Ishikawa (cell line): ENCODE results near the gene ARHGAP33.

Experiments used
- CEBPB ChIP-seq: IDR thresholded peaks from 2 replicates; pipeline ENCODE4 v1.6.1; 2012
- CREB1 ChIP-seq: IDR thresholded peaks from 2 replicates; pipeline ENCODE4 v1.6.1; 2012; ENCODE audit warnings: low read depth
- EGR1 ChIP-seq: IDR thresholded peaks from 2 replicates; pipeline ENCODE4 v1.6.1; 2012
- EP300 ChIP-seq: IDR thresholded peaks from 2 replicates; pipeline ENCODE4 v1.6.1; 2012; ENCODE audit warnings: borderline replicate concordance
- FOXM1 ChIP-seq: IDR thresholded peaks from 2 replicates; pipeline ENCODE4 v1.6.1; 2012; ENCODE audit warnings: low read depth, borderline replicate concordance
- NFIC ChIP-seq: IDR thresholded peaks from 2 replicates; pipeline ENCODE4 v1.6.1; 2012
- RAD21 ChIP-seq: IDR thresholded peaks from 2 replicates; pipeline ENCODE4 v1.6.1; 2012; ENCODE audit warnings: low read depth
- TAF1 ChIP-seq: IDR thresholded peaks from 2 replicates; pipeline ENCODE4 v1.6.1; 2012; ENCODE audit warnings: low read depth, mild to moderate bottlenecking
- TCF12 ChIP-seq: IDR thresholded peaks from 2 replicates; pipeline ENCODE4 v1.6.1; 2012; ENCODE audit warnings: low read depth
- TEAD4 ChIP-seq: IDR thresholded peaks from 2 replicates; pipeline ENCODE4 v1.6.1; 2012
- YY1 ChIP-seq: IDR thresholded peaks from 2 replicates; pipeline ENCODE4 v1.6.1; 2012; ENCODE audit warnings: low read depth
- ZBTB7A ChIP-seq: IDR thresholded peaks from 2 replicates; pipeline ENCODE4 v1.6.1; 2012; ENCODE audit warnings: low read depth
- TF ChIP-seq, protein P1 (sequence below): IDR thresholded peaks from 2 replicates; pipeline ENCODE4 v1.6.1; 2012
- TF ChIP-seq, protein P2 (sequence below): IDR thresholded peaks from 2 replicates; pipeline ENCODE4 v1.6.1; 2012; ENCODE audit warnings: low read depth, mild to moderate bottlenecking
- TF ChIP-seq, protein P3 (sequence below): IDR thresholded peaks from 2 replicates; pipeline ENCODE4 v1.6.1; 2012

ARHGAP33 gene

DNA sequence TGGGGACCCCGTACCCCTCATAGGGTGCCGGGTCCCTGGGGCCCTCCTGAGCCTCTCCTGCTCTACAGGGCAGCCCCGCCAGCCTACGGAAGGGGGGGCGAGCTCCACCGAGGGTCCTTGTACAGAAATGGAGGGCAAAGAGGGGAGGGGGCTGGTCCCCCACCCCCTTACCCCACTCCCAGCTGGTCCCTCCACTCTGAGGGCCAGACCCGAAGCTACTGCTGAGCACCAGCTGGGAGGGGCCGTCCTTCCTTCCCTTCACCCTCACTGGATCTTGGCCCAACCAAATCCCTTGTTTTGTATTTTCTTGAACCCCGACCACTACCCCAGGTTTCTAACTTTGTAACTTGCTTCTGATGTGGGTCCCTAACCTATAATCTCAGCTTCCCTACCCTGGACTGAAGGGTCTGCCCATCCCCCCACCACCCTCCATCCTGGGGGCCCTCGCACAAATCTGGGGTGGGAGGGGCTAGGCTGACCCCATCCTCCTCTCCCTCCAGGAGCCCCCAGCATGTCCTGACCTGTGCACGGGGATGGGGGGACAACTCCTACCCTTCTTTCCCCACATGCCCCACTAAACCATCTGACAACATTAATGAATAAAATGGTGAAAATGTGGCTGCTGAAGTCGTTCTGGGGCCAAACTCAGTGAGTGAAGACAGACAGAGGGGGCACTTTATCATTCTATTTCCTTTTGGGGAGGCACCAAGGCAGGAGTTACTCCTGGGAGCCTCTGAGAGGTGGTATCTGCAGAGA, 13.0 kb downstream of the ARHGAP33 start:
- TF ChIP-seq CREB1 (no peak), CEBPB (no peak), TAF1 (no peak), TCF12 (no peak), ZBTB7A (no peak), FOXM1 (no peak)

DNA sequence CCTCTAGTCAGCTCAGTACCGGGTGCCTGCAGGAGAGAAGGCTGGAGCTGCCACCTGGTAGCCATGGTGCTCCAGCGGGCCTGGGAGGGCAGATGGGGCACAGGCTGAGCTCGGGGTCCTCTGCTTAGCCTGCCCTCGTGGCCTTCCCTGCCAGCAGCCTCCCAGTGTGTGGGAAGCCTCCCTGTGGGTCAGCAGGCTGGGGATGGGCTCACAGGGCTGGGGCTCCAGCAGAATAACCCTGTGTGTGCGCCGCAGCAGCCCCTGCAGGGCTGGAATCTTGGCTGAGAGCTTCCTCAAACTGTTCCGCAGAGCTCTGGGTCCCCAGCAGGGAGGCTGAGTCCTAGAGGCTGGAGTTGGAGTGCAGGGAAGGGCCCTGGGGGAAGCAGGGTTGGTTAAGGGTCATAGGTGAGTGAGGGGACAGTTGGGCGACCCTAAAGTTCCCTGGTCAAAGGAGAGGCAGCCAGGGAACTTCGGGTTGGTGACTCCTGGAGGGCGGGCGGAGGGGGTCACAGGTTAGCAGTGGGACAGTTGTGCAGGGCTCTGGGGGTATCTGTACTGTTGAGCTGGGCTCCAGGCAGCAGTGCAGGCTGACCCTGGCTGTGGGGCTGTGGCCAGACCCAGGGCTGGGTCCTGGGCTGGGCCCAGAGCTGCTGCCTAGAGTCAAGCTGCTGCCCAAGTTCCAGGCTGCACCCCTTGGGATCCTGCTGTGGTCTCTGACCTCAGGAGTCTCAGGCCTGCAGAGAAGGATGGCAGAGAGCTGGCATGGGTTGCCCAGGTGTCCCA, 14.0 kb downstream of the ARHGAP33 start:
- no peak for TF ChIP-seq CEBPB

DNA sequence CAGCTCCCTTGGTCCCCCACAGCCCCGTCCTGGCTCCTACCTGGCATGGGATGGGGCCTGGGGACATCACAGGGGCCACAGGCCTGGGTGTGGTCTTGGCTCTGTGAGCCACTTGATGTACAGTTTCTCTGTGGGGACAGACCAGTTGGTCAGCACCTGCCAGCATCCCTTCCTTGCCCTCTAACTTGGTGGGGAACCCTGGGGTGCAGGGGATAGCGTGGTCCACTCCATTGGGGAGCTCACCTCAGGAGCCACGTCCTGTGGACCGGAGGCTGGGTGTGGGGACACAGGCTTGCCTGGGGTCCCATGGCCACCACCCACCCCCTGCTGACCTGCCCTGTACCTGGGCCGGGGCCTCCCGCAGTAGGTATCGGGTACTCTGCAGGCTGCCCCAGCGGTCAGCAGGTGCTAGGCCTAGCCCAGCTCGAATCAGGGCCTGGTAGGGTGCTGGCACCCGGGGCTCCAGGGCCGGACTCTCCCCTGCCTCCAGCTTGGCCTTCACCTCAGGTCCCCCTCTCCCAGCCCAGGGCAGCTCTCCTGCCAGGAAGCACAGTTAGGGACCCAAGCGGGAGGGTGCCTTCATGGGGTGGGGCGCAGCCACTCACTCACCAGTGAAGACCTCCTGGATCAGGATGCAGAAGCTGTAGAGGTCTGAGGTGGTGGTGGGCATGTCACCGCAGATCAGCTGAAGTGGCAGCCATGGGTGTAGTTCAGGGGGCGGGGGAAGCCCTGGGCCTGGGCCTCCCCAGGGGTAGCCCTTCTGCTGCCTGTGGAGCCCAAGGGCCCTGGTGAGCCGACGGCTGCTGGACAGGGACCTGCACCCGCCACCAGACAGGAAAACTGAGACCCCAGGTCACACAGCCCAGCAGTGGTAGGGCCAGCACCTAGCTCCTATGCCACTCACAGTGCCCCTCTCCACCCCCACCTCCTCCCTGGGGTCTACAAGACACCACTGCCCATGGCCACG, 14.9 kb downstream of the ARHGAP33 start:
- TF ChIP-seq CREB1 (no peak), RAD21 (no peak), TAF1 (no peak), NFIC (no peak), TEAD4 (no peak), EP300 (no peak), EGR1 (no peak)
- TF ChIP-seq, protein P1, sequence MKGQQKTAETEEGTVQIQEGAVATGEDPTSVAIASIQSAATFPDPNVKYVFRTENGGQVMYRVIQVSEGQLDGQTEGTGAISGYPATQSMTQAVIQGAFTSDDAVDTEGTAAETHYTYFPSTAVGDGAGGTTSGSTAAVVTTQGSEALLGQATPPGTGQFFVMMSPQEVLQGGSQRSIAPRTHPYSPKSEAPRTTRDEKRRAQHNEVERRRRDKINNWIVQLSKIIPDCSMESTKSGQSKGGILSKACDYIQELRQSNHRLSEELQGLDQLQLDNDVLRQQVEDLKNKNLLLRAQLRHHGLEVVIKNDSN, result no peak
- TF ChIP-seq, protein P2, sequence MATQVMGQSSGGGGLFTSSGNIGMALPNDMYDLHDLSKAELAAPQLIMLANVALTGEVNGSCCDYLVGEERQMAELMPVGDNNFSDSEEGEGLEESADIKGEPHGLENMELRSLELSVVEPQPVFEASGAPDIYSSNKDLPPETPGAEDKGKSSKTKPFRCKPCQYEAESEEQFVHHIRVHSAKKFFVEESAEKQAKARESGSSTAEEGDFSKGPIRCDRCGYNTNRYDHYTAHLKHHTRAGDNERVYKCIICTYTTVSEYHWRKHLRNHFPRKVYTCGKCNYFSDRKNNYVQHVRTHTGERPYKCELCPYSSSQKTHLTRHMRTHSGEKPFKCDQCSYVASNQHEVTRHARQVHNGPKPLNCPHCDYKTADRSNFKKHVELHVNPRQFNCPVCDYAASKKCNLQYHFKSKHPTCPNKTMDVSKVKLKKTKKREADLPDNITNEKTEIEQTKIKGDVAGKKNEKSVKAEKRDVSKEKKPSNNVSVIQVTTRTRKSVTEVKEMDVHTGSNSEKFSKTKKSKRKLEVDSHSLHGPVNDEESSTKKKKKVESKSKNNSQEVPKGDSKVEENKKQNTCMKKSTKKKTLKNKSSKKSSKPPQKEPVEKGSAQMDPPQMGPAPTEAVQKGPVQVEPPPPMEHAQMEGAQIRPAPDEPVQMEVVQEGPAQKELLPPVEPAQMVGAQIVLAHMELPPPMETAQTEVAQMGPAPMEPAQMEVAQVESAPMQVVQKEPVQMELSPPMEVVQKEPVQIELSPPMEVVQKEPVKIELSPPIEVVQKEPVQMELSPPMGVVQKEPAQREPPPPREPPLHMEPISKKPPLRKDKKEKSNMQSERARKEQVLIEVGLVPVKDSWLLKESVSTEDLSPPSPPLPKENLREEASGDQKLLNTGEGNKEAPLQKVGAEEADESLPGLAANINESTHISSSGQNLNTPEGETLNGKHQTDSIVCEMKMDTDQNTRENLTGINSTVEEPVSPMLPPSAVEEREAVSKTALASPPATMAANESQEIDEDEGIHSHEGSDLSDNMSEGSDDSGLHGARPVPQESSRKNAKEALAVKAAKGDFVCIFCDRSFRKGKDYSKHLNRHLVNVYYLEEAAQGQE, result no peak

DNA sequence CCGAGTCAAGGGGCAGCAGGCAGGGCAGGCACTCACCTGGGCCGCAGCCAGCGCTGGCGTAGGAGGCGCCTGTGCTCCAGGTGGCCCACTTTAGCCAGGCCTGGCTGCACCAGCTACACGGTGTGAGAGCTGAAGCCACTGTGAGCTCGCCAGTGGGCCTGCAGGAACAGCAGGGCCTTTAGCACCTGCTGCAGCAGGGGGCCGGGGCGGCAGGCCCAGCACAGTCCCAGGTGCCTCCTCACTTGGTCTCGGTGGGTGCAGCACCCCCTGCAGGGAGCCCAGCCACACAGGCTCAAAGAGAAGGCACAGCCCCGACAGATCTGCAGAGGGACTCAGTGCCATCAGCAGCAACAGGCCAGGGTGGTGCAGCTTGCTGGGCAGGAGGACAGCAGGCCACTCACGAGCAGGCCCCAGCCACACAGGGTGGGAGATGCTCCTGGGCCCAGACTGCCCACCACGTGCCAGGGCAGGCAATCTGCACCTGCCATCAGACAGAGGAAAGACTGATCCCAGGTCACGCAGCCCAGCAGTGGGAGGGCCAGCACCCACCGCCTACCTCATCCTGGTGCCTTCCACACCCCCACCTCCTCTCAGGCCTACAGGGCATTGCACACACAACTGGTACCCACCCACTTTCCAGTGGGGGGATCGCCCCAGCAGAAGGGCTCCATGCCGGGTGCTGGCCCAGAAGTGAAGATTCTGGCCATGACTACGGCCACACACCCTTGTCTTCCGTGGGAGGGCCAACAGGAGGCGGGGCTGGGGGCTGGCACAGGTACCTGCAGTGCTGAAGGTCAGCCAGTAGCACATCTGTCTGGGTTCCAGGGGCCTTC, 15.8 kb downstream of the ARHGAP33 start:
- TF ChIP-seq, protein P2, result no peak
- TF ChIP-seq ZBTB7A, result no peak
- TF ChIP-seq EGR1, result no peak

DNA sequence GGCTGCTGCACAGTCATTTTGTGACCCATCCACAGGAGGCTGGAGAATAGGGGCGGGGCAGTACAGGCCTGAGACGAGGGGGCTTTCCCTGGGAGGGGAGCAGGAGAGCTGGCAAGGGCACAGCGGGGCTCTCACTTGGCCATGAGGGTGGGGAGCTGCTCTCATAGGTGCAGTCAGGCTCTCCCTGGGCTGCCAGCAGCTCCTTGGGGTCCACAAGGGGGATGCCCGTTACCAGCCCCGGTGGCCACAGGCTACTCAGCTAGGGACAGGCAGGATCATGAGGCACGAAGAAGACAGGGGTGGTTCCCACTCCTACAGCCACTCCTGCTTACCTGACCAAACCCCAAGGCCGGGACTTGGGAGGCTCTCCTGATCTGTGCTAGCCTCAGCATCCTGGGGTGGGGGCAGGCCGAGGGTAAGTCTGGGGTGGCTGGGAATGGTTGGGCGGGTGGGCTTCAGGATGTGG, 16.5 kb downstream of the ARHGAP33 start:
- TF ChIP-seq CREB1, result no peak
- no peak for TF ChIP-seq ZBTB7A
- no peak for TF ChIP-seq EGR1
- no peak for TF ChIP-seq TCF12
- TF ChIP-seq CEBPB, result no peak
- no peak for TF ChIP-seq NFIC
- no peak for TF ChIP-seq EP300
- no peak for TF ChIP-seq TAF1
- TF ChIP-seq, protein P3, sequence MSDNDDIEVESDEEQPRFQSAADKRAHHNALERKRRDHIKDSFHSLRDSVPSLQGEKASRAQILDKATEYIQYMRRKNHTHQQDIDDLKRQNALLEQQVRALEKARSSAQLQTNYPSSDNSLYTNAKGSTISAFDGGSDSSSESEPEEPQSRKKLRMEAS, result no peak
- no peak for TF ChIP-seq YY1
- no peak for TF ChIP-seq TEAD4

DNA sequence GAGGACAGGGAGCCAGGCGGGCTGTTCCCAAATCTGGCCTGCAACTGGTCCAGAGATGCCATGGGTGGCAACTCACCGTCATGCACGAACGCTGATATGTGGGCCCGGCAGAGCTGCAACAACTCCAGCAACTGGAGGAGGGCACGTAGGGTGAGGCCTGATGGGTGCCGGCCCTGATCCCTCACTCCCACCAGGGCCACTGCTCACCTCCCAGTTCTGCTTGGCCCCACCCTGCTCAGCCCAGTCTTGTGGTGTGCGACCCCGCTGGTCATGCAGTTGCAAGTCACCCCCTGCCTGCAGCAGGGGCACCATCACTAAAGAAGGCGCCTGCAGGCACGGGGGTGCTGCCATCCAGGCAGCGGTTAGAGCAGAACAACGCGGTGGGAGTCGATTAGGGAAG, 16.9 kb downstream of the ARHGAP33 start:
- no peak for TF ChIP-seq NFIC
- TF ChIP-seq TAF1, result no peak
- no peak for TF ChIP-seq FOXM1
- no peak for TF ChIP-seq ZBTB7A
- TF ChIP-seq TEAD4, result no peak
- TF ChIP-seq, protein P1, result no peak
- TF ChIP-seq, protein P2, result no peak
- no peak for TF ChIP-seq YY1
- TF ChIP-seq CREB1, result no peak
- TF ChIP-seq CEBPB, result no peak
- TF ChIP-seq RAD21, result no peak
- TF ChIP-seq, protein P3, result no peak
- TF ChIP-seq TCF12, result no peak
- no peak for TF ChIP-seq EP300
- TF ChIP-seq EGR1, result no peak
